WTC11 (cell line): Measurements from ENCODE around the gene SNX30. TPM values are rescaled to one million over a fixed set of nuclear protein-coding genes. Genes with fewer than 3 reads are reported as not detected.

Experiments
- ATAC-seq: fragments of 200-7000 bp; cut with Tn5 transposase; 2 replicates; pipeline ENCODE4 v1.10.0; 2021; ENCODE audit warnings: mild to moderate bottlenecking, moderate library complexity
- CTCF ChIA-PET: fragments of 300-600 bp; sonication (Branson Sonifier 250); formaldehyde crosslinking; loops from one replicate; lab custom pipeline; 2021; ENCODE audit warnings: antibody characterized with exemption; lab: Charles Lee
- POLR2A ChIA-PET: fragments of 350-600 bp; sonication (Branson Sonifier 250); formaldehyde crosslinking; loops from one replicate; lab custom pipeline; 2021; ENCODE audit warnings: antibody characterized with exemption; lab: Charles Lee
- DNase-seq: peaks from one replicate; pipeline ENCODE4 v3.0.0; 2021; ENCODE audit warnings: low spot score
- H3K27ac Mint-ChIP-seq: 2 replicates; pipeline ENCODE4 v1.8.0; 2021; ENCODE audit warnings: mixed read lengths
- H3K27me3 Mint-ChIP-seq: 2 replicates; pipeline ENCODE4 v1.8.0; 2021; ENCODE audit warnings: low read depth, mild to moderate bottlenecking, moderate library complexity, mixed read lengths
- H3K36me3 Mint-ChIP-seq: 2 replicates; pipeline ENCODE4 v1.8.0; 2021; ENCODE audit warnings: mixed read lengths
- H3K4me1 Mint-ChIP-seq: 2 replicates; pipeline ENCODE4 v1.8.0; 2022; ENCODE audit warnings: mixed read lengths
- H3K4me3 Mint-ChIP-seq: 2 replicates; pipeline ENCODE4 v1.8.0; 2021; ENCODE audit warnings: mild to moderate bottlenecking, moderate library complexity, mixed read lengths
- H3K9me3 Mint-ChIP-seq: 2 replicates; pipeline ENCODE4 v1.8.0; 2021; ENCODE audit warnings: mixed read lengths
- ATF3 ChIP-seq: sonication (generic); formaldehyde crosslinking; conservative IDR thresholded peaks from 2 replicates; pipeline ENCODE4 v1.8.1; 2022; ENCODE audit warnings: mild to moderate bottlenecking, missing genetic modification reagents
- E2F4 ChIP-seq: sonication (generic); formaldehyde crosslinking; IDR thresholded peaks from 2 replicates; pipeline ENCODE4 v1.8.1; 2022; ENCODE audit warnings: low read depth, mild to moderate bottlenecking, moderate library complexity, missing genetic modification reagents, borderline replicate concordance
- E2F5 ChIP-seq: sonication (generic); formaldehyde crosslinking; IDR thresholded peaks from 2 replicates; pipeline ENCODE4 v1.8.1; 2022; ENCODE audit warnings: mild to moderate bottlenecking, moderate library complexity, missing genetic modification reagents
- FOXJ3 ChIP-seq: sonication (generic); formaldehyde crosslinking; IDR thresholded peaks from 2 replicates; pipeline ENCODE4 v1.9.0; 2021; ENCODE audit warnings: missing genetic modification reagents, mild to moderate bottlenecking, borderline replicate concordance
- GRHL2 ChIP-seq: fragments of 250-450 bp; sonication (Bioruptor Pico); IDR thresholded peaks from 2 replicates; pipeline ENCODE4 v1.8.0; 2022; ENCODE audit warnings: mild to moderate bottlenecking, moderate library complexity; ENCODE audit not compliant: insufficient replicate concordance, severe bottlenecking
- GTF2I ChIP-seq: fragments of 250-450 bp; sonication (Bioruptor Pico); conservative IDR thresholded peaks from 2 replicates; pipeline ENCODE4 v1.4.0; 2021; ENCODE audit warnings: mild to moderate bottlenecking
- HMGA2 ChIP-seq: fragments of 250-450 bp; sonication (Bioruptor Pico); IDR thresholded peaks from 2 replicates; pipeline ENCODE4 v1.4.0; 2021; ENCODE audit warnings: mild to moderate bottlenecking, moderate library complexity
- MLX ChIP-seq: sonication (generic); formaldehyde crosslinking; IDR thresholded peaks from 2 replicates; pipeline ENCODE4 v1.8.1; 2023; ENCODE audit warnings: mild to moderate bottlenecking, missing genetic modification reagents, moderate library complexity
- NFE2L1 ChIP-seq: sonication (generic); formaldehyde crosslinking; IDR thresholded peaks from 2 replicates; pipeline ENCODE4 v1.8.1; 2023; ENCODE audit warnings: missing genetic modification reagents
- NR2C2 ChIP-seq: sonication (generic); formaldehyde crosslinking; IDR thresholded peaks from 2 replicates; pipeline ENCODE4 v1.8.0; 2022; ENCODE audit warnings: mild to moderate bottlenecking, missing genetic modification reagents
- OVOL2 ChIP-seq: fragments of 250-450 bp; sonication (Bioruptor Pico); IDR thresholded peaks from 2 replicates; pipeline ENCODE4 v1.9.0; 2021; ENCODE audit warnings: mild to moderate bottlenecking, borderline replicate concordance
- PRDM15 ChIP-seq: sonication (generic); formaldehyde crosslinking; IDR thresholded peaks from 2 replicates; pipeline ENCODE4 v1.8.0; 2022; ENCODE audit warnings: missing genetic modification reagents
- PRRX2 ChIP-seq: fragments of 250-450 bp; sonication (Bioruptor Pico); IDR thresholded peaks from 2 replicates; pipeline ENCODE4 v1.8.0; 2021; ENCODE audit warnings: mild to moderate bottlenecking
- TEAD1 ChIP-seq: sonication (generic); formaldehyde crosslinking; IDR thresholded peaks from 2 replicates; pipeline ENCODE4 v1.8.0; 2022; ENCODE audit warnings: mild to moderate bottlenecking, missing genetic modification reagents
- USF1 ChIP-seq: sonication (generic); formaldehyde crosslinking; IDR thresholded peaks from 2 replicates; pipeline ENCODE4 v1.8.0; 2022; ENCODE audit warnings: mild to moderate bottlenecking, missing genetic modification reagents
- USF2 ChIP-seq: sonication (generic); formaldehyde crosslinking; IDR thresholded peaks from 2 replicates; pipeline ENCODE4 v1.8.1; 2023; ENCODE audit warnings: mild to moderate bottlenecking, missing genetic modification reagents, moderate library complexity
- ZMAT4 ChIP-seq: fragments of 250-450 bp; sonication (Bioruptor Pico); IDR thresholded peaks from 2 replicates; pipeline ENCODE4 v1.9.0; 2021; ENCODE audit warnings: mild to moderate bottlenecking
- ZNF232 ChIP-seq: sonication (generic); formaldehyde crosslinking; IDR thresholded peaks from 2 replicates; pipeline ENCODE4 v1.8.0; 2022; ENCODE audit warnings: mild to moderate bottlenecking, missing genetic modification reagents
- ZNF425 ChIP-seq: fragments of 250-450 bp; sonication (Bioruptor Pico); conservative IDR thresholded peaks from 2 replicates; pipeline ENCODE4 v1.9.0; 2021; ENCODE audit warnings: mild to moderate bottlenecking
- total RNA-seq: library from RNA; stranded (reverse); gene quantifications from 3 replicates; pipeline ENCODE4 v1.2.3, GENCODE V29; 2021

The SNX30 gene
- total RNA-seq, 1 experiment from 2014 or later, result 13.4 TPM

- H3K4me1 Mint-ChIP-seq, result peaks cover 10% of the 10 kb centered on the region
- CTCF ChIA-PET, result no interaction called here
- no peaks in the 10 kb centered on the region for H3K36me3 Mint-ChIP-seq
- H3K9me3 Mint-ChIP-seq, result no peaks in the 10 kb centered on the region
- POLR2A ChIA-PET, result no interaction called here
- DNase-seq, result no peak
- H3K27me3 Mint-ChIP-seq, result no peaks in the 10 kb centered on the region
- TF ChIP-seq ZNF425 (no peak), HMGA2 (CRISPR knock-in tag) (no peak), FOXJ3 (CRISPR knock-in tag) (no peak), TEAD1 (CRISPR knock-in tag) (no peak), PRRX2 (CRISPR knock-in tag) (no peak), GTF2I (CRISPR knock-in tag) (no peak), E2F4 (CRISPR knock-in tag) (no peak), GRHL2 (CRISPR knock-in tag) (no peak), USF2 (CRISPR knock-in tag) (no peak), ZNF232 (CRISPR knock-in tag) (no peak), OVOL2 (CRISPR knock-in tag) (no peak), ATF3 (CRISPR knock-in tag) (no peak), NFE2L1 (no peak), MLX (CRISPR knock-in tag) (no peak), NR2C2 (no peak), ZMAT4 (CRISPR knock-in tag) (no peak), USF1 (CRISPR knock-in tag) (no peak)
- no peak overlapping the region for H3K4me3 Mint-ChIP-seq
- no peak overlapping the region for H3K27ac Mint-ChIP-seq
- ATAC-seq, result no peak
These were observed 31.7 kb downstream of the SNX30 start for GRCh38 chr9:112782218-112782617.

- Mint-ChIP-seq H3K4me3 (no peak overlapping the region), H3K9me3 (no peaks in the 10 kb centered on the region), H3K27ac (no peak overlapping the region), H3K36me3 (no peaks in the 10 kb centered on the region), H3K4me1 (peaks cover 10% of the 10 kb centered on the region), H3K27me3 (no peaks in the 10 kb centered on the region)
- ChIA-PET CTCF (interaction anchor here (0.8 to 1.9 kb wide), 5 partner anchors 9 to 104 kb away, joined by 4 to 13 read pairs (median 5); partner anchors contain the start of genes INIP and SNX30), POLR2A (interaction anchor here (1.0 kb wide), 1 partner anchor 66 kb away, joined by 3 read pairs; the partner anchor contains the start of gene INIP)
- TF ChIP-seq E2F5 (CRISPR knock-in tag) (no peak), PRDM15 (CRISPR knock-in tag) (peak; percentile 67; the same call in 1 of the 2 replicates)
- ATAC-seq (no peak), DNase-seq (no peak)
These were observed 33.0 kb downstream of the SNX30 start for GRCh38 chr9:112783551-112783954.
